Motor neuron (in vitro differentiated cells): ENCODE measurements around the gene SREK1IP1. TPM values are rescaled to one million over a fixed set of nuclear protein-coding genes. Genes with fewer than 3 reads are reported as not detected.
"Not testable (repeated sequence)": the region's sequence is repeated elsewhere in the genome, so short reads cannot be mapped to it uniquely, and the experiment has no call there.

ENCODE experiments used
- ATAC-seq, 8 experiments: fragments of 200-7000 bp; cut with Tn5 transposase; replicated peaks in 6 of 8; 2 replicates each; pipeline ENCODE4 v1.8.0; 2021; ENCODE audit warnings: mild to moderate bottlenecking in 8 of 8, moderate library complexity in 8 of 8
- H3K27ac ChIP-seq, 2 donors: fragments of 250-450 bp; sonication (Bioruptor Pico); 2 replicates each; pipeline ENCODE4 v1.9.0; 2021; ENCODE audit warnings: antibody characterized with exemption in 2 of 2, mild to moderate bottlenecking in 2 of 2, moderate library complexity in 1 of 2
- H3K4me1 ChIP-seq, 2 donors: fragments of 250-450 bp; sonication (Bioruptor Pico); replicated peaks in 1 of 2; 2 replicates each; pipeline ENCODE4 v1.6.1; 2021; ENCODE audit warnings: antibody characterized with exemption in 2 of 2, mild to moderate bottlenecking in 2 of 2, moderate library complexity in 1 of 2
- H3K4me3 ChIP-seq, 5 donors: fragments of 250-450 bp; sonication (Bioruptor Pico); 2 replicates each; pipeline ENCODE4 v1.9.0; 2021; ENCODE audit warnings: antibody characterized with exemption in 5 of 5, mild to moderate bottlenecking in 5 of 5, moderate library complexity in 4 of 5
- WGBS, 10 experiments: fragments of 450-650 bp; shearing (Covaris generic); methylation state at CpG; one replicate each; pipeline ENCODE4 v1.0.0; 2022; 5-methylcytosine and 5-hydroxymethylcytosine counted together
- in situ Hi-C, 9 experiments: fragments of 400-800 bp; cut with MboI; loops; one replicate each; pipeline ENCODE4 v1.15.0; 2021; ENCODE audit warnings: low sequenced_read_pairs in 9 of 9, low pct_unique_long_range_greater_than_20kb in 2 of 9; ENCODE audit not compliant: unreplicated experiment in 9 of 9
- total RNA-seq, 8 experiments: library from RNA; unstranded; fragments of 300-600 nt; gene quantifications; 2 replicates each; pipeline versions ENCODE4 v1.2.3 to v1.2.4, GENCODE V29; 2022

The SREK1IP1 gene
- total RNA-seq, 8 experiments from 2014 or later, result 6.3 to 18.1 (median 11.5) TPM

- WGBS, 10 experiments, result 40 to 100% (median 73%) methylated on average over 1 to 3 of the region's 3 CpGs; no CpG with 5 or more reads in 2 of the 10 experiments
- H3K27ac ChIP-seq, result no peak overlapping the region
- in situ Hi-C loops, result no loop called here
- peaks cover 18 to 22% of the 10 kb centered on the region in 2 donors for H3K4me1 ChIP-seq
- no peak overlapping the region for H3K4me3 ChIP-seq
- peak in 3 of 8 experiments; percentile 24 to 84 (median 28) for ATAC-seq
Measured at GRCh38 chr5:64758901-64759300, 9.6 kb downstream of the SREK1IP1 start.

- no peak for ATAC-seq
- 93 to 100% (median 100%) methylated on average over 1 to 2 of the region's 2 CpGs; no CpG with 5 or more reads in 2 of the 10 experiments for WGBS, 10 experiments
Measured at GRCh38 chr5:64754066-64754465, 14.4 kb downstream of the SREK1IP1 start.

GRCh38 chr5:64749385-64749784 is 19.1 kb downstream of the SREK1IP1 start:
- WGBS, 10 experiments, result 83 to 100% (median 95%) methylated on average over 2 to 4 of the region's 4 CpGs; no CpG with 5 or more reads in 1 of the 10 experiments
- H3K27ac ChIP-seq, result no peak overlapping the region
- H3K4me1 ChIP-seq, result no peaks in the 10 kb centered on the region
- no peak overlapping the region for H3K4me3 ChIP-seq
- no peak for ATAC-seq
- in situ Hi-C loops, result no loop called here

More at GRCh38 chr5:64754066-64754465, 14.4 kb downstream of the SREK1IP1 start:
- Histone ChIP-seq H3K27ac (no peak overlapping the region), H3K4me3 (no peak overlapping the region), H3K4me1 (peaks cover 0 to 5% of the 10 kb centered on the region in 2 donors)
- in situ Hi-C loops, result no loop called here

- Histone ChIP-seq H3K4me3 (no peak overlapping the region), H3K27ac (no peak overlapping the region), H3K4me1 (no peaks in the 10 kb centered on the region)
- in situ Hi-C loops, result no loop called here
- ATAC-seq, result no peak
- 83 to 100% (median 100%) methylated on average over 1 of the region's 1 CpG; no CpG with 5 or more reads in 3 of the 10 experiments for WGBS, 10 experiments
Measured at GRCh38 chr5:64746446-64746845, 22.0 kb downstream of the SREK1IP1 start.

GRCh38 chr5:64744914-64745313 is 23.6 kb downstream of the SREK1IP1 start:
- no peak for ATAC-seq
- H3K27ac ChIP-seq, result no peak overlapping the region
- in situ Hi-C loops, result no loop called here

GRCh38 chr5:64742821-64743220 is 25.7 kb downstream of the SREK1IP1 start:
- Histone ChIP-seq H3K27ac (no peak overlapping the region), H3K4me3 (no peak overlapping the region), H3K4me1 (no peaks in the 10 kb centered on the region)
- in situ Hi-C loops, result no loop called here
- ATAC-seq, result no peak

More at GRCh38 chr5:64744914-64745313, 23.6 kb downstream of the SREK1IP1 start:
- no peaks in the 10 kb centered on the region for H3K4me1 ChIP-seq
- WGBS, 10 experiments, result 86 to 100% (median 91%) methylated on average over 1 of the region's 1 CpG; no CpG with 5 or more reads in 1 of the 10 experiments
- H3K4me3 ChIP-seq, result no peak overlapping the region

GRCh38 chr5:64742411-64742810 is 26.1 kb downstream of the SREK1IP1 start:
- H3K4me3 ChIP-seq, result no peak overlapping the region
- WGBS, 10 experiments, result 83 to 100% (median 100%) methylated on average over 1 of the region's 1 CpG; no CpG with 5 or more reads in 4 of the 10 experiments
- ATAC-seq, result no peak
- H3K27ac ChIP-seq, result no peak overlapping the region
- in situ Hi-C loops, result no loop called here
- no peaks in the 10 kb centered on the region for H3K4me1 ChIP-seq

GRCh38 chr5:64727150-64727549 is 41.3 kb downstream of the SREK1IP1 start:
- in situ Hi-C loops, result no loop called here
- WGBS, 10 experiments, result 80 to 100% (median 100%) methylated on average over 1 to 2 of the region's 2 CpGs; no CpG with 5 or more reads in 1 of the 10 experiments
- Histone ChIP-seq H3K4me1 (no peaks in the 10 kb centered on the region), H3K4me3 (no peak overlapping the region), H3K27ac (no peak overlapping the region)
- no peak for ATAC-seq

GRCh38 chr5:64722588-64722987 is 45.9 kb downstream of the SREK1IP1 start:
- Histone ChIP-seq H3K4me3 (no peak overlapping the region), H3K27ac (no peak overlapping the region), H3K4me1 (no peaks in the 10 kb centered on the region)
- in situ Hi-C loops, result no loop called here
- WGBS, 10 experiments, result 40 to 100% (median 94%) methylated on average over 1 to 3 of the region's 3 CpGs
- no peak for ATAC-seq

- H3K4me1 ChIP-seq, ATAC-seq, in situ Hi-C loops, H3K27ac ChIP-seq: not testable (repeated sequence)
- no CpG with 5 or more reads among the region's 16 CpGs for WGBS, 10 experiments
- H3K4me3 ChIP-seq, result peak overlapping the region in 4 of 5 donors; percentile 22 to 26 (median 23)
Measured at GRCh38 chr5:64714495-64714894, 54.0 kb downstream of the SREK1IP1 start.

- ATAC-seq, result no peak
- in situ Hi-C loops, result no loop called here
- Histone ChIP-seq H3K4me3 (no peak overlapping the region), H3K27ac (no peak overlapping the region), H3K4me1 (peaks cover 0 to 3% of the 10 kb centered on the region in 2 donors)
- 61 to 100% (median 94%) methylated on average over 2 of the region's 2 CpGs; no CpG with 5 or more reads in 5 of the 10 experiments for WGBS, 10 experiments
Measured at GRCh38 chr5:64707191-64707590, 61.3 kb downstream of the SREK1IP1 start.

- H3K4me3 ChIP-seq, H3K4me1 ChIP-seq, in situ Hi-C loops, H3K27ac ChIP-seq: not testable (repeated sequence)
- 14 to 86% (median 41%) methylated on average over 1 to 2 of the region's 2 CpGs; no CpG with 5 or more reads in 6 of the 10 experiments for WGBS, 10 experiments
- ATAC-seq, result peak in 2 of 8 experiments; percentile 28 to 32
Measured at GRCh38 chr5:64706074-64706473, 62.4 kb downstream of the SREK1IP1 start.

GRCh38 chr5:64700765-64701164 is 67.7 kb downstream of the SREK1IP1 start:
- Histone ChIP-seq H3K4me3 (no peak overlapping the region), H3K27ac (no peak overlapping the region), H3K4me1 (no peaks in the 10 kb centered on the region)
- ATAC-seq, result no peak
- in situ Hi-C loops, result no loop called here
- 40 to 100% (median 89%) methylated on average over 1 to 3 of the region's 4 CpGs; no CpG with 5 or more reads in 5 of the 10 experiments for WGBS, 10 experiments

GRCh38 chr5:64696414-64696813 is 72.1 kb downstream of the SREK1IP1 start:
- in situ Hi-C loops, H3K4me3 ChIP-seq, H3K27ac ChIP-seq, H3K4me1 ChIP-seq, ATAC-seq: not testable (repeated sequence)
- WGBS, 10 experiments, result 21 to 100% (median 95%) methylated on average over 1 to 7 of the region's 7 CpGs
